Occipital lobe (tissue), 2 donors: ENCODE results near the gene FNDC10. TPM values are rescaled to one million over a fixed set of nuclear protein-coding genes. Genes with fewer than 3 reads are reported as not detected.

ENCODE experiments used
- DNase-seq: peaks from one replicate; lab custom pipeline; 2025; lab: John Stamatoyannopoulos, UW
- total RNA-seq: library from RNA; depleted of rRNA; stranded (reverse); fragments of >200 nt; gene quantifications from one replicate; pipeline ENCODE4 v1.2.3, GENCODE V29; 2014

Gene FNDC10
- total RNA-seq, 1 donor from 2014 or later = 2.7 TPM

GRCh38 chr1:1548591-1548990 lies 51.3 kb downstream of the FNDC10 start:
- DNase-seq = no peak

Other genes with a start within 250 kb of the FNDC10 start
- 11.5 TPM for gene MXRA8, start 241.6 kb downstream of the FNDC10 start, total RNA-seq
- 26.2 TPM for gene AURKAIP1, start 224.9 kb downstream of the FNDC10 start, total RNA-seq
- 116 TPM for gene CCNL2, start 200.8 kb downstream of the FNDC10 start, total RNA-seq
- 50.4 TPM for gene MRPL20, start 192.8 kb downstream of the FNDC10 start, total RNA-seq
- 1.4 TPM for gene ANKRD65, start 178.9 kb downstream of the FNDC10 start, total RNA-seq
- 4.1 TPM for gene VWA1, start 164.4 kb downstream of the FNDC10 start, total RNA-seq
- gene ATAD3C, start 150.4 kb downstream of the FNDC10 start, total RNA-seq = 0.62 TPM
- 11.7 TPM for gene ATAD3B, start 128.4 kb downstream of the FNDC10 start, total RNA-seq
- 7.3 TPM for gene ATAD3A, start 88.0 kb downstream of the FNDC10 start, total RNA-seq
- gene TMEM240, start 59.5 kb downstream of the FNDC10 start, total RNA-seq = 18.1 TPM
- 32.9 TPM for gene SSU72, start 25.3 kb downstream of the FNDC10 start, total RNA-seq
- gene MIB2, start 15.4 kb upstream of the FNDC10 start, total RNA-seq = 43.5 TPM
- 0.31 TPM for gene MMP23B, start 32.0 kb upstream of the FNDC10 start, total RNA-seq
- gene CDK11B, start 58.9 kb upstream of the FNDC10 start, total RNA-seq = 7.0 TPM
- gene SLC35E2B, start 92.7 kb upstream of the FNDC10 start, total RNA-seq = 61.6 TPM
- 7.6 TPM for gene CDK11A, start 124.2 kb upstream of the FNDC10 start, total RNA-seq
- gene NADK, start 178.3 kb upstream of the FNDC10 start, total RNA-seq = 20.4 TPM